Neural cell (in vitro differentiated cells): ENCODE data around the gene ZNF597. TPM values are rescaled to one million over a fixed set of nuclear protein-coding genes. Genes with fewer than 3 reads are reported as not detected.

Source experiments
- H2AFZ ChIP-seq: fragments of 200-600, 300-800 bp; sonication (generic), shearing (Covaris generic); 2 replicates; pipeline ENCODE4 v1.6.0; 2014; ENCODE audit warnings: low read depth, mild to moderate bottlenecking, antibody characterized with exemption, low read length, moderate library complexity
- H3F3A ChIP-seq: fragments of 200-600 bp; shearing (Covaris generic); 2 replicates; pipeline ENCODE4 v1.6.1; 2016; ENCODE audit warnings: mild to moderate bottlenecking, moderate library complexity, mixed read lengths, antibody characterized with exemption, low read length; ENCODE audit not compliant: insufficient read depth, poor library complexity, severe bottlenecking
- H3K27ac ChIP-seq: fragments of 200-600, 300-800 bp; sonication (generic), shearing (Covaris generic); 2 replicates; pipeline ENCODE4 v1.5.1; 2014; ENCODE audit warnings: mild to moderate bottlenecking, low read length, moderate library complexity
- H3K27me3 ChIP-seq: fragments of 300-800, 200-600 bp; sonication (generic), shearing (Covaris generic); 2 replicates; pipeline ENCODE4 v1.6.0; 2014; ENCODE audit warnings: mild to moderate bottlenecking, low read depth, low read length, moderate library complexity; ENCODE audit not compliant: insufficient read depth
- H3K36me3 ChIP-seq: fragments of 300-800, 200-600 bp; sonication (generic), shearing (Covaris generic); 2 replicates; pipeline ENCODE4 v1.5.1; 2014; ENCODE audit warnings: mild to moderate bottlenecking, antibody characterized with exemption, low read length, moderate library complexity; ENCODE audit not compliant: insufficient read depth
- H3K4me2 ChIP-seq: fragments of 300-800, 200-600 bp; sonication (generic), shearing (Covaris generic); 2 replicates; pipeline ENCODE4 v1.6.0; 2014; ENCODE audit warnings: mild to moderate bottlenecking, low read length
- H3K4me3 ChIP-seq: fragments of 300-800, 200-600 bp; sonication (generic), shearing (Covaris generic); 2 replicates; pipeline ENCODE4 v1.5.1; 2014; ENCODE audit warnings: mild to moderate bottlenecking, low read length, moderate library complexity
- H3K79me2 ChIP-seq: fragments of 200-600 bp; shearing (Covaris generic); replicated peaks from 2 replicates; pipeline ENCODE4 v1.6.0; 2014; ENCODE audit warnings: mild to moderate bottlenecking, low read length, moderate library complexity; ENCODE audit not compliant: insufficient read depth
- H3K9ac ChIP-seq: fragments of 300-800, 200-600 bp; sonication (generic), shearing (Covaris generic); 2 replicates; pipeline ENCODE4 v1.6.1; 2016; ENCODE audit warnings: mild to moderate bottlenecking, low read length, mixed read lengths
- H3K9me2 ChIP-seq: fragments of 200-600 bp; shearing (Covaris generic); 2 replicates; pipeline ENCODE4 v1.6.1; 2016; ENCODE audit warnings: mild to moderate bottlenecking, low read length, mixed read lengths; ENCODE audit not compliant: insufficient read depth
- H3K9me3 ChIP-seq: fragments of 200-600, 300-800 bp; sonication (generic), shearing (Covaris generic); 2 replicates; pipeline ENCODE4 v1.6.1; 2016; ENCODE audit warnings: mild to moderate bottlenecking, mixed run types, low read length, moderate library complexity, mixed read lengths
- H4K20me1 ChIP-seq: fragments of 200-600 bp; shearing (Covaris generic); 2 replicates; pipeline ENCODE4 v1.6.1; 2016; ENCODE audit warnings: mild to moderate bottlenecking, mixed run types; ENCODE audit not compliant: insufficient read depth
- CTCF ChIP-seq: fragments of 450-650 bp; IDR thresholded peaks from 2 replicates; pipeline ENCODE4 v1.5.1; 2014; ENCODE audit warnings: antibody characterized with exemption, mild to moderate bottlenecking, moderate library complexity; ENCODE audit not compliant: poor library complexity, severe bottlenecking
- EP300 ChIP-seq: fragments of 450-650 bp; conservative IDR thresholded peaks from 2 replicates; pipeline ENCODE4 v1.6.1; 2014; ENCODE audit warnings: antibody characterized with exemption, mild to moderate bottlenecking, moderate library complexity; ENCODE audit not compliant: poor library complexity, severe bottlenecking
- EZH2 ChIP-seq: fragments of 200-600, 300-800 bp; shearing (Covaris generic), sonication (generic); IDR thresholded peaks from 2 replicates; pipeline ENCODE4 v1.6.1; 2014; ENCODE audit warnings: antibody characterized with exemption, low read length, borderline replicate concordance, mild to moderate bottlenecking; ENCODE audit not compliant: insufficient read depth, poor library complexity, severe bottlenecking
- MXI1 ChIP-seq: fragments of 450-650 bp; conservative IDR thresholded peaks from 2 replicates; pipeline ENCODE4 v1.6.1; 2014; ENCODE audit warnings: antibody characterized with exemption, mild to moderate bottlenecking; ENCODE audit not compliant: poor library complexity, severe bottlenecking
- POLR2AphosphoS5 ChIP-seq: IDR thresholded peaks from 2 replicates; pipeline ENCODE4 v1.6.1; 2012
- RAD21 ChIP-seq: fragments of 450-650 bp; conservative IDR thresholded peaks from 2 replicates; pipeline ENCODE4 v1.6.1; 2014; ENCODE audit warnings: antibody characterized with exemption, mild to moderate bottlenecking, moderate library complexity
- SMC3 ChIP-seq: fragments of 450-650 bp; conservative IDR thresholded peaks from 2 replicates; pipeline ENCODE4 v1.6.1; 2014; ENCODE audit warnings: antibody characterized with exemption, mild to moderate bottlenecking, moderate library complexity; ENCODE audit not compliant: poor library complexity
- TAF1 ChIP-seq: IDR thresholded peaks from 2 replicates; pipeline ENCODE4 v1.6.1; 2012; ENCODE audit warnings: low read depth
- polyA plus RNA-seq: library from polyadenylated mRNA; depleted of rRNA; stranded (reverse); fragments of >200 nt; gene quantifications from 2 replicates; pipeline ENCODE4 v1.2.3, GENCODE V29; 2014
- TF ChIP-seq, protein P1 (sequence below): IDR thresholded peaks from 2 replicates; pipeline ENCODE4 v1.6.1; 2012; ENCODE audit warnings: borderline replicate concordance

ZNF597 gene
- polyA plus RNA-seq, 1 donor from 2014 or later, result 2.0 TPM

DNA sequence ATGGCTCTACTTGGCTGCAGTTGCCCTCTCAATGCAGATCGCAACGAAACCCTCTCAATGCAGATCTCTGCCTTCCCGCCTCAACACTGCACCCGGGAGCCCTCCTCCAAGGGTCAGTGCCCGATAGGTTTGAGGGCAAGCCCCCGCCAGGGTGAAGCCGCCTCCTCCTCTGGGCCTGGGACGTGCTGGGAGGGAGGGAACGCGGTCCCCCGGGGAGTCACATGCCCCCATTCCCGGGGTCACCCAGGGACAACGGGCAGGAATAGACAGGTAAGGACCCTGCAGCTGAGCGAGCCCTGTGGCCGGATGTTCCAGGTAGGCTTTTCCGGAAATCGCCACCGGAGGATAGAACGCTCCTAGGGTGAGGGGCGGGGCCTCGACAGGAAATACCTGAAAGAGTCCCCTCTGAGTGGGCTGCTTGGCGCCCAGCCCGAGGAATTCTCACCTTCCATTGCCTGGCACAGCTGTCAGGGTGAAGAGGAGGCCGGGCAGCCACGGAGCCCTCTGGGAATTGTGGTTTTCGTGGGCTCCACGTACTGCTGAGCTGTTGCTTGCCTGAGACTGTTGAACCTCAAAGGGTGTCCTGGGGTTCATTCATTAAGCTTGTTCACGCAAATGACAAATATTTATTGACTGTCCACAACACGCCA lies 29.4 kb downstream of the ZNF597 start:
- Histone ChIP-seq H3K79me2 (no peaks in the 10 kb centered on the region), H3F3A (no peaks in the 10 kb centered on the region), H2AFZ (no peak overlapping the region), H3K4me2 (no peak overlapping the region), H4K20me1 (no peaks in the 10 kb centered on the region), H3K27ac (no peak overlapping the region), H3K36me3 (peaks cover 16% of the 10 kb centered on the region), H3K27me3 (no peaks in the 10 kb centered on the region), H3K9ac (no peak overlapping the region), H3K9me3 (peaks cover 19% of the 10 kb centered on the region), H3K9me2 (no peaks in the 10 kb centered on the region), H3K4me3 (no peak overlapping the region)
- TF ChIP-seq CTCF (no peak), MXI1 (no peak)

- Histone ChIP-seq H3K4me2 (no peak overlapping the region), H4K20me1 (no peaks in the 10 kb centered on the region), H2AFZ (no peak overlapping the region), H3K36me3 (peaks cover 47% of the 10 kb centered on the region), H3K27me3 (no peaks in the 10 kb centered on the region), H3K4me3 (no peak overlapping the region), H3K79me2 (peaks cover 3% of the 10 kb centered on the region), H3K9me3 (peaks cover 32% of the 10 kb centered on the region), H3K27ac (no peak overlapping the region), H3K9me2 (no peaks in the 10 kb centered on the region), H3F3A (no peaks in the 10 kb centered on the region), H3K9ac (no peak overlapping the region)
- no peak for TF ChIP-seq EP300
- TF ChIP-seq POLR2AphosphoS5, result no peak
- TF ChIP-seq MXI1, result no peak
- TF ChIP-seq, protein P1, sequence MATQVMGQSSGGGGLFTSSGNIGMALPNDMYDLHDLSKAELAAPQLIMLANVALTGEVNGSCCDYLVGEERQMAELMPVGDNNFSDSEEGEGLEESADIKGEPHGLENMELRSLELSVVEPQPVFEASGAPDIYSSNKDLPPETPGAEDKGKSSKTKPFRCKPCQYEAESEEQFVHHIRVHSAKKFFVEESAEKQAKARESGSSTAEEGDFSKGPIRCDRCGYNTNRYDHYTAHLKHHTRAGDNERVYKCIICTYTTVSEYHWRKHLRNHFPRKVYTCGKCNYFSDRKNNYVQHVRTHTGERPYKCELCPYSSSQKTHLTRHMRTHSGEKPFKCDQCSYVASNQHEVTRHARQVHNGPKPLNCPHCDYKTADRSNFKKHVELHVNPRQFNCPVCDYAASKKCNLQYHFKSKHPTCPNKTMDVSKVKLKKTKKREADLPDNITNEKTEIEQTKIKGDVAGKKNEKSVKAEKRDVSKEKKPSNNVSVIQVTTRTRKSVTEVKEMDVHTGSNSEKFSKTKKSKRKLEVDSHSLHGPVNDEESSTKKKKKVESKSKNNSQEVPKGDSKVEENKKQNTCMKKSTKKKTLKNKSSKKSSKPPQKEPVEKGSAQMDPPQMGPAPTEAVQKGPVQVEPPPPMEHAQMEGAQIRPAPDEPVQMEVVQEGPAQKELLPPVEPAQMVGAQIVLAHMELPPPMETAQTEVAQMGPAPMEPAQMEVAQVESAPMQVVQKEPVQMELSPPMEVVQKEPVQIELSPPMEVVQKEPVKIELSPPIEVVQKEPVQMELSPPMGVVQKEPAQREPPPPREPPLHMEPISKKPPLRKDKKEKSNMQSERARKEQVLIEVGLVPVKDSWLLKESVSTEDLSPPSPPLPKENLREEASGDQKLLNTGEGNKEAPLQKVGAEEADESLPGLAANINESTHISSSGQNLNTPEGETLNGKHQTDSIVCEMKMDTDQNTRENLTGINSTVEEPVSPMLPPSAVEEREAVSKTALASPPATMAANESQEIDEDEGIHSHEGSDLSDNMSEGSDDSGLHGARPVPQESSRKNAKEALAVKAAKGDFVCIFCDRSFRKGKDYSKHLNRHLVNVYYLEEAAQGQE, result no peak
- no peak for TF ChIP-seq EZH2
- TF ChIP-seq SMC3, result no peak
- TF ChIP-seq CTCF, result no peak
- TF ChIP-seq TAF1, result no peak
- no peak for TF ChIP-seq RAD21
Measured at GRCh38 chr16:3408561-3409197, 34.6 kb downstream of the ZNF597 start.
